Activated CD4-positive, CD25-positive, alpha-beta regulatory T cell (primary cell): ENCODE results near the gene SOCS4.
"Not testable (repeated sequence)": the region's sequence is repeated elsewhere in the genome, so short reads cannot be mapped to it uniquely, and the experiment has no call there.

Experiments used
- DNase-seq, 4 experiments: peaks; one replicate each; lab custom pipeline; 2025; lab: John Stamatoyannopoulos, UW

SOCS4 gene, protein sequence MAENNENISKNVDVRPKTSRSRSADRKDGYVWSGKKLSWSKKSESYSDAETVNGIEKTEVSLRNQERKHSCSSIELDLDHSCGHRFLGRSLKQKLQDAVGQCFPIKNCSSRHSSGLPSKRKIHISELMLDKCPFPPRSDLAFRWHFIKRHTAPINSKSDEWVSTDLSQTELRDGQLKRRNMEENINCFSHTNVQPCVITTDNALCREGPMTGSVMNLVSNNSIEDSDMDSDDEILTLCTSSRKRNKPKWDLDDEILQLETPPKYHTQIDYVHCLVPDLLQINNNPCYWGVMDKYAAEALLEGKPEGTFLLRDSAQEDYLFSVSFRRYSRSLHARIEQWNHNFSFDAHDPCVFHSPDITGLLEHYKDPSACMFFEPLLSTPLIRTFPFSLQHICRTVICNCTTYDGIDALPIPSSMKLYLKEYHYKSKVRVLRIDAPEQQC

DNA sequence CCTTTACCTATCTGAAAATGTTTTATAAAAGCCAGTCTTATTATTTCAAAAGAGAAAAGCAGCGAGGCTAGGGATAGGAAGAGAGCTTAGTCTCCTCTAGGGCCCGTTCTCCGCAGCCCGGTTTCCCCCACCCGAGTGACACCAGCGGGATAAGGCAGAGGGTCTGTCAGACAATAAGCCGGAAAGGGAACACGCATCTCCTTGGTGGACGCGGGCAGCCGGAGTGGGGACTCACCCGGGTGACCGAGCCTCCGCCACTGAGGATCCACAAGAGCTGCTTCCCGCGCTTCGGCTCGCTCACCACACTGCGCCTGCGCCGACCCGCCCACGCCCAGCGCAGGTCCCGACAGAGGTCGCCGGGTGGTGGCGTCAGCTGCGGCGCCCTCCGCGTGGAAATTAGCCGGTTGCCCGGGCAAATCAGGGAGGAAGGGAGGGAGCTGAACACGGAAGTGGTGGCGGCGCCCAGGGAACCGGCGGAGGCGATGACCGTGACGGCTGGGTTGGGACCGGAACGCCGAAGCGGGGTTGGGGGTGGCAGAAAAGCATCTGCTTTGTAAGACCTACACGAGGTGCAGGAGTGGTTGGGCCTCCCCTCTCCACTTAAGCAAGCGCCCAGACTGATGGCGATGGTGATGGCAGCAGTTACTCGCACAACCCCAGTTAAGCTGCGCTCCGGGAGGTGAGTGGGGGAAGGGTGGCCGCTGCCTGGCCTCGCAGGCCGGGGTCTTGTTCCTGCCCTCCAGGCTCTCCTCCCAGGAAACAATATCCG lies at the start of gene SOCS4, which contains the start of gene WDHD1:
TSS of gene SOCS4 (plus strand) at position 444 of the 769 bp plus-strand sequence. CDS start 15,806 bp downstream, outside the sequence.
TSS of gene WDHD1 (minus strand) at position 307 of the 769 bp plus-strand sequence. CDS start 312 bp downstream, outside the sequence.
- DNase-seq = peak; percentile 89 to 94 (median 92)

DNA sequence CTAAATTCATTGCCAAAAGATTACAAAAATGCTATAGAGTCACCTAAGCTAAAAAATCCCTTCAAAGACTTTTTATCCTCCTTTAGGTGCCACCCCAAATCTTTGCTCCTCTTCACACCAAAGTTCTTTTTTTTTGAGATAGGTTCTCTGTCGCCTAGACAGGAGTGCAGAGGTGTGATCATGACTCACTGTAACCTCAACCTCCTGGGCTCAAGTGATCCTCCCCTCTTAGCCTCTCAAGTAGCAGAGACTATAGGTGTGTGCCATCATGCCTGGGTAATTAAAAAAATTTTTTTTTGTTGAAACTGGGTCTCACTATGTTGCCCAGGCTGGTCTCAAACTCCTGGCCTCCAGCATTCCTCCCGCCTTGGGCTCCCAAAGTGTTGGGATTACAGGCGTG lies 48.0 kb upstream of the SOCS4 start:
- DNase-seq = no peak

DNA sequence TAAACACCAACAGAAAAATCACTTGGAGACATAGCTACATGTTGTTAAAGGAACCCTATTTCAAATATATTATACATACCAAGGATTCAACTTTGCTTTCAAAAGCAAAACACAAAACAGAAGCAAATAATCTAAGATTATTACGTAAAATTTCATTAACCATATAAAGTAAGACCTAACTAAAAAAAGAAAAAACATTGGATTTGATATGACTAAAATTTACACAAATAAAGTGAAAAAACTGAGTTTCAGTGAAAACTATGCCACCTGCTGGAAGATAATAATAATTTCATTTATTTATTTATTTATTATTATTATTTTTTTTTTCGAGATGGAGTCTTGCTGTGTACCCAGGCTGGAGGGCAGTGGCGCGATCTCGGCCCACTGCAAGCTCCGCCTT lies 45.3 kb upstream of the SOCS4 start:
- no peak for DNase-seq

DNA sequence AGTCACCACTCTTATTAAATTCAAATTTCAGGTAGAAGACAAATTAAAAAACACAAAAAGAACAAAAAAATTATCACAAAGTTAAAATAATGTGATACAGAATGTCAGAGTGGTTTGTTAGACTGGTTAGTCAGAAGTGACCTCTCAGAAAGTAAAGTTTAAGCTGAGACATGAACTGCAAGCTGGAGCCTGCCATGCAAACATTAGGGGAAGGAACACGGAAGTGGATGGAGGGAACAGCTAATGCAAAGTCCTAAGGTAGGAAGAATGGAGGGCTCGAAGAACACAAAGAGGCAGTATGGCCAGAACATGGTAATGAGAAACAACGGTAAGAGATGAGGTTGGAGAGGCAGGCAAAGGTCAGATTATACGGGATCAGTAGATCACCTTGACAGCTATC lies 41.9 kb upstream of the SOCS4 start:
- DNase-seq = no peak

- DNase-seq = no peak
Measured at GRCh38 chr14:55000381-55000780, 26.7 kb upstream of the SOCS4 start.

DNA sequence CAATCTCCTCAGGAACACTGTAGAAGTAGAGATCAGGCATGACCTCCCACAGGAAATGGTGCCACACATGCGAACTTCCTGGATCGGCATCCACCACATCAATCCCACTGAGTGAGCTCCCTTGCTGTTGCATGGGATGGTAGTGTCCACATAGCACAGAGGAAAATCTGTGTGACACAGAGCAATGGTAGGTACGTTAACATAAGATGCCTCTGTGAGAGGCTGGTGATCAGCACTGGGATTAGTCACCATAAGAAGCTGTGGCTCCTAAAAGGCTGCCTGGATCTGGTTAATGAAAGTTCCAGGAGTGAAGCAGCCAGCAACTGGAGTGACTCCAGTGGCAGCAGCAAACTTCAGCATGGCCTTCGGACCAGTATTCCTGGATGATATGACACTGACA lies 22.0 kb upstream of the SOCS4 start:
- DNase-seq = no peak

DNA sequence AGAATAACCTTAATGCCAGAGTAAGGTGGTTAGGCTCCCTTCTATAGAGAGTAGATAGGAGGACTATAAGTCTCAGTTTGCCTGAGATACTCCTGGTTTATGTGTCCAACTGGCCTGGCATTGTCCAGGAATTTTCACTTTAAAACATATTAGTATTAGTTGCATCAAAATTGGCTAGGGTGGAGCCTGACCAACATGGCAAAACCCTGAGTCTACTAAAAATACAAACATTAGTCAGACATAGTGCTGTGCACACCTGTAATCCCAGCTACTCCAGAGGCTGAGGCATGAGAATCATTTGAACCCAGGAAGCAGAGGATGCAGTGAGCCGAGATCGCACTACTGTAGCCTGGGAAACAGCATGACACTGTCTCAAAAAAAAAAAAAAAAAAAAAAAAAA lies 12.0 kb upstream of the SOCS4 start:
- DNase-seq = no peak

DNA sequence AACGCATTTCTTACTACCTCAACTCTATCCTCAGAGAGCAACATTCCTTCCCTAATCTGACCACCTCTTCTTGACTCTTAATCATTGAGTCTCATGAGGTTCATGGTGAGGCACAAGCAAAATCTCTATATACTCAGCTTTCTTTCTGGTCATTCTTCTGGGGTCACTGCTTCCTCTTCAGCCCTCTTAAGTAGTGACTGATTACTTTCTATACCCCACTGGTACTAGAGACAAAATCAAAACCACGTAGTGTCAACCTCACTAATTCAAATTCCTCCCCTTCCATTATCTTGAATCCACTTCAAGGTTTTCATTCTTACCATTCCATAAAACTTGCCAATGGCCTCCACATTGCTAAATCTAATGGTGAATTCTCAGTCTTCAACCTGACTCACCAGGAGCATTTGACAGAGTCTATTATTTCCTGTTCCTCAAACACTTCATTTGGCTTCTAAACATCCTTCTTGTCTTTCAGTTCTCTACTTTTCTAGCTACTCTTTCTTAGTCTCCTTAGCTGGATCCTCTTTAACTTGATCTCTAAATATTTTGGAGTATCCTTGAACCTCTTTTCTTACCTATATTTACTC lies 7.0 kb upstream of the SOCS4 start:
- no peak for DNase-seq

DNA sequence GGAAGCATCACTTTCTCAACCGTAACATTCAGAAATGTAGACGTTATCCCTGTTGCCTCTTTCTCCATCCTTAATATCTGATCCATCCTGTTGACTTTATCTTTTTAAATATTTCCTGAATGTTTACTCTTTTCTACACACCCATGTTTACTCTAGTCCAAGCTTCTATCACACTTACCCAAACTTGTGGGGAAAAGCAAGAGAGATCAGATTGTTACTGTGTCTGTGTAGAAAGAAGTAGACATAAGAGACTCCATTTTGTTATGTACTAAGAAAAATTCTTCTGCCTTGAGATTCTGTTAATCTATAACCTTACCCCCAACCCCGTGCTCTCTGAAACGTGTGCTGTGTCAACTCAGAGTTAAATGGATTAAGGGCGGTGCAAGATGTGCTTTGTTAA lies 2.7 kb upstream of the SOCS4 start:
- DNase-seq = not testable (repeated sequence)

DNA sequence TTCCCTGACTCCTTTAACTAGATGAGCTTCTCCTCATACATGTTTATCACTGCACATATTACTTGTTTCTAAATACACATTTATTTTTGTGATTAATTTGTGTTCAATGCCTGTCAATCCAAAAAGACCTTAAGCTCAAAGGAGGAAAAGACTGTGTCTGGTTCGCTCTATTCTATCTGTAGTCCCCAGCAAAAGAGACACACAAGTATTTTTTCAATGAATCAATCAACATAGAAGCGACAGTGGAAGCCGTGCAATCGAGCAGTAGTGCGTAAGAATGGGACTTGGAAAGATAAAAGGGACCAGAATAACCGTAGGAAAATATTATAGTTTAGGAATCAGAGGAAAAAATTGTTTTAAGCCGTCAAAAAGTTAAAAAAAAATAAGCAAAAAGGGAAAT lies 1.1 kb upstream of the SOCS4 start:
- DNase-seq = no peak

DNA sequence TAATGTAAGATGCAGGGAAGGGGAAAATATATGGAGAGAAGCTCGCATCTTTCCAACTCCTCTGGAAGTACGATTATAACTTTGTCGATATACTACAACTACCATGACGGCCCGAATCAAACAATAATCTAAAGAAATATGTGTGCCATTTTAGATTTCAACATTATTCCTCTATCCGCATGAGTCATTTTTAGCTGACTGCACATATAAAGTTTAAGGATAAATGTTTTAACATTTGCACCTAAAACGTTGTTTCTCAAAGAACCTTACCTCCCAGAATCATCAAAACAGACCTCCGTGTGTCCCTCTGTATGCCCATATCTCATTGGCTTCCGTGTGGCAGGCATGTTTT lies 619 bp upstream of the SOCS4 start:
- DNase-seq = no peak

DNA sequence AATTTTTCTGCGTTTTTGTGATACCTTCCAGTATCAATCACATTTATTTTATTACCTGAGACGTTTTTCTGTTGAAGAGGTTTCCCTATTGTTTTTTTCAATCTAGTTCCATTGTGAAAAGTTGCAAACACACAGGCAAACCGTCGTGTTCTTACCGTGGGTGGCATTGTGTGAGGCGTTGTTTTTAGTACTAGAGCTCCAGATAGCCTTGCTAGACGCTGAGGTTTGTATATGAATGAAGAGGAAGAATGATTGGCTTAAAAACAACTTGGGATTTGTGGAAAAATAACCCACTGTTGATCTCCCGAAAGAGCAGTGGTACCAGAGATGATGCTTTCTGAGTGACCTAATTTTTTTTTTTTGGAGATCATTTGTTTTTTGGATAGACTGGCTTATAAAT lies 1.0 kb downstream of the SOCS4 start:
- no peak for DNase-seq

DNA sequence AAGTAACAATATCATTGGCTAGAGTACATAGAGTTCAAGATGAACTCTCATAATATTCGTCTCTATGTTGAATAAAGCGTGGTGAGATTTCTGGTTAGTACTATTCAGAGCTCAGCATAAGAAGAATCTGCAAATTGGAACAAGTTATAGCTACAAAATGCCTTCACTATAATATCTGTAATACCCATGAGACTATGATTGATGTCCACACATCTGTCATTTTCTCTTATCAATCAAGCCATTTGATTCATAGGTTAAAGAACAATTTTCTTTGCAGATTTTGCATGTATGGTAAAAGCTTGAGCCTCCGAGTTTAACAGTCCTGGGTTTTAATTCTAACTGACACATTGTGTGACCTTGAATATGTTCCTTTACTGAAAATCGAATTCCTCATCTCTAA lies 1.4 kb downstream of the SOCS4 start:
- DNase-seq = no peak

GRCh38 chr14:55031190-55031589 lies 4.2 kb downstream of the SOCS4 start:
- no peak for DNase-seq

DNA sequence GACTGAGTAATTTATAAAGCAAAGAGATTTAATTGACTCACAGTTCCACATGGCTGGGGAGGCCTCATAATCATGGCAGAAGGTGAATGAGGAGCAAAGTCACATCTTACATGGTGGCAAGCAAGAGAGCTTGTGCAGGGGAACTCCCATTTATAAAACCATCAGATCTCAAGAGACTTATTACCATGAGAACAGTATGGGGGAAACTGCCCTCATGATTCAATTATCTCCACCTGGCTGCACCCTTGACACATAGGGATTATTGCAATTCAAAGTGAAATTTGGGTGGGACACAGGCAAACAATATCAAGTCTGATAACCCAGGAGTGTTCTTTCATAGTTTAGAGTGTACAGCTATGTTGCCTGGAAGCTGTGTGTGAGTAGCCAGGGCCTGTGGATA lies 11.0 kb downstream of the SOCS4 start:
- not testable (repeated sequence) for DNase-seq

DNA sequence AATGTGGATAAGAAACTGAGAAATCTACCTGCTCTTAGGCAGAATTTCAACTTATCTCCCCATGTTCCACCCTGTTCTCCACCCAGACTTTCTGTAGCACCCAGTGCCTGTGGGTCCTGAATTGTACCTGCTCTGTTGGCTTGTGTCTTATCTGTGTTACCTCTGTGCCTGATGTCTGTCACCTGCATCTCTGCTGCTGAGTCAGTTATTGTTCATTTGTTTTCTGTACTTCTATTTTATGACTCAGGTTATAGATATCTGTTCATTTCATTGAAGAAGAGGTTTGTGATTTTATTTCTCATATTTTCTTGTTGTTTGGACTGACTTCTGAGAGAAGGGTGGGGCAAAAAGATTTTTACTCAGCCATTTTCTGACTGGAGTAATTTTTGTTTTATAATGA lies 11.7 kb downstream of the SOCS4 start:
- no peak for DNase-seq

DNA sequence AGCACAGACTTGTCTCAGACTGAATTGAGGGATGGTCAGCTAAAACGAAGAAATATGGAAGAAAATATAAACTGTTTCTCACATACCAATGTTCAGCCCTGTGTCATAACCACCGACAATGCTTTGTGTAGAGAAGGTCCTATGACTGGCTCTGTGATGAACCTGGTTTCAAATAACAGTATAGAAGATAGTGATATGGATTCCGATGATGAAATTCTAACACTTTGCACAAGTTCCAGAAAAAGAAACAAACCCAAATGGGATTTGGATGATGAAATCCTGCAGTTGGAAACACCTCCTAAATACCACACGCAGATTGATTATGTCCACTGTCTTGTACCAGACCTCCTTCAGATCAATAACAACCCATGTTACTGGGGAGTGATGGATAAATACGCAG lies 16.5 kb downstream of the SOCS4 start:
- no peak for DNase-seq

DNA sequence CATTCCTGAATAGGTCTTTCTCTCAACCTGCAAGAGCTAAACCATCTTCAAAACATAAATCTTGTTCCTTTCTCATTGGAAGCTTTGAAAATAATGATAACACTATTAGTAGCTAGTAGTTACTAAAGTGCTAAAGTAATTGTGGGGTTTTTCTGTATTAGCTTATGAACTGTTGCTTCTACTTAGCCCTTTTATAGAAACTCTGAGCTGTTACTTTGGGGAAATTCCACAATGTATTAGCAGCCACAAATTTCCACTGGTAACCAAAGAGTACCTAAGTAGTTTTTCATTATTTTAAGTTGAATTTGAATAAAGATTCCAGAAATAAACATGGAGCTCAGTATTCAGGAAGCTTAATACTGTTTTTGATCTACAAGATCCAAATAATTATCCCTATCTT lies 18.1 kb downstream of the SOCS4 start:
- no peak for DNase-seq

GRCh38 chr14:55047301-55048053 lies 20.4 kb downstream of the SOCS4 start:
- DNase-seq = no peak

GRCh38 chr14:55048900-55049436 lies 21.9 kb downstream of the SOCS4 start:
- no peak for DNase-seq

GRCh38 chr14:55051165-55051422 lies 24.1 kb downstream of the SOCS4 start:
- no peak for DNase-seq
